Adipocyte (in vitro differentiated cells): Measurements from ENCODE around the gene EVC2.

Experiments
- DNase-seq: peaks from one replicate; pipeline ENCODE4 v3.0.0-alpha.2; 2015; ENCODE audit warnings: low read depth
- H3K27me3 ChIP-seq: replicated peaks from 2 replicates; pipeline ENCODE4 v1.7.0; 2013; ENCODE audit warnings: mild to moderate bottlenecking, low read length, moderate library complexity; ENCODE audit not compliant: control insufficient read depth, insufficient read depth
- H3K36me3 ChIP-seq: 2 replicates; pipeline ENCODE4 v1.7.0; 2013; ENCODE audit warnings: low read length, mild to moderate bottlenecking, moderate library complexity; ENCODE audit not compliant: control insufficient read depth, insufficient read depth, severe bottlenecking
- H3K4me1 ChIP-seq: 2 replicates; pipeline ENCODE4 v1.7.0; 2013; ENCODE audit warnings: mild to moderate bottlenecking, low read length, moderate library complexity; ENCODE audit not compliant: control insufficient read depth, insufficient read depth
- H3K4me3 ChIP-seq: 2 replicates; pipeline ENCODE4 v1.7.0; 2013; ENCODE audit warnings: mild to moderate bottlenecking, low read length, moderate library complexity
- H3K9ac ChIP-seq: 2 replicates; pipeline ENCODE4 v1.7.0; 2013; ENCODE audit warnings: mild to moderate bottlenecking, low read length, moderate library complexity
- H3K9me3 ChIP-seq: 2 replicates; pipeline ENCODE4 v1.7.0; 2013; ENCODE audit warnings: mild to moderate bottlenecking, low read length, moderate library complexity; ENCODE audit not compliant: control insufficient read depth

The EVC2 gene

DNA sequence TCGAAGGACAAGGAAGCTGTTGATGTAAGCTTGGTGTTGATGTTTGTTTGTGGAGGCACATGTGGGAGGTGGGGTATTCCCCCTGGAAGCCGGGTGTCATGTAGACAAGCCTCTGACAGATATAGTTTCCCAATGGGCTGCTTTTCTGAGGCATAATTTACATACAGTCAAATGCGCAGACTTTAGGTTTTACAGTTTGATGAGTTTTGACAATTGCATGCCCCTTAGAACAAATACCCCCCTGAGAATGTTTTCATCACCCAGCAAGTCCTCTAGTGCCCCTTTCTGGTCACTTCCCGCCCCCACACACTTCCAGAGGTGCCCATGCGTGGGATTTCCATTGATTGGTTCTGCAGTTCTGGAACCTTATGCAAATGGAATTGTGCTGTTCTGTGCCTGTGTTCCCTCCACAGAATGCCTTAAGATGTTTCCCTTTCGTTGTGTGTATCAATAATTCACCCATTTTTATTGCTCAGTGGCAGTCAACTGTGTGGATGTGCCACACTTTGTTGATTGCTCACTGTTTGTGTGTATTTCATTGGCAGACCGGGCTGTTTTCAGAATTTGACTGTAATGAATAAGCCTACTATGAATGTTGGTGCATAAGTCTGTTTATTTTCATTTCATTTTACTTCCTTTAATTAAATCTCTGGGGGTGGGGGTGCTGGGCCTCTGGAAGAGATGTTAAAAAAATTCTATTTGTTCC is 11.1 kb upstream of the EVC2 start:
- Histone ChIP-seq H3K4me1 (peaks cover 12% of the 10 kb centered on the region), H3K36me3 (peaks cover 36% of the 10 kb centered on the region), H3K9ac (no peak overlapping the region), H3K9me3 (peaks cover 5% of the 10 kb centered on the region), H3K4me3 (no peak overlapping the region), H3K27me3 (no peaks in the 10 kb centered on the region)
- peak; percentile 22 for DNase-seq

DNA sequence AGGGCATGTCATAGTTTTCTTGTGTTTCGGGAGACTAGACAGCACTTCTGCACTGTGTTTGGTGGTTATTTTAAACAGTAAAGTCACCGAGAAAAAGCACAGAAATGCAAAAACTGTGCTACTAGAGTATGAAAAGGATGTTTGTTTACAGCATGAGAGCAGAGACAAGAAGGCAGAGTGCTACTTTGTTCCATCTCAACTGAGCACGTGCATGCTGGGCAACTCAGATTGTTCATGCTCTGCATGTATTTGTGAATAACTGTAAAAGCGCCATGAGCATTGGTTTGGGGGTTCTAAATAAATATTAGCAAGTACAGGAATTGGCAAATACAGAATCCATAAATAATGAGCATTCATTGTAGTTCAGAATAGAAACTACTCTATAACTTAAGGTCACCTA is 10.1 kb upstream of the EVC2 start:
- Histone ChIP-seq H3K27me3 (no peaks in the 10 kb centered on the region), H3K4me3 (no peak overlapping the region), H3K9ac (no peak overlapping the region), H3K4me1 (peaks cover 12% of the 10 kb centered on the region), H3K9me3 (peaks cover 5% of the 10 kb centered on the region), H3K36me3 (peaks cover 37% of the 10 kb centered on the region)
- DNase-seq, result peak; percentile 30

DNA sequence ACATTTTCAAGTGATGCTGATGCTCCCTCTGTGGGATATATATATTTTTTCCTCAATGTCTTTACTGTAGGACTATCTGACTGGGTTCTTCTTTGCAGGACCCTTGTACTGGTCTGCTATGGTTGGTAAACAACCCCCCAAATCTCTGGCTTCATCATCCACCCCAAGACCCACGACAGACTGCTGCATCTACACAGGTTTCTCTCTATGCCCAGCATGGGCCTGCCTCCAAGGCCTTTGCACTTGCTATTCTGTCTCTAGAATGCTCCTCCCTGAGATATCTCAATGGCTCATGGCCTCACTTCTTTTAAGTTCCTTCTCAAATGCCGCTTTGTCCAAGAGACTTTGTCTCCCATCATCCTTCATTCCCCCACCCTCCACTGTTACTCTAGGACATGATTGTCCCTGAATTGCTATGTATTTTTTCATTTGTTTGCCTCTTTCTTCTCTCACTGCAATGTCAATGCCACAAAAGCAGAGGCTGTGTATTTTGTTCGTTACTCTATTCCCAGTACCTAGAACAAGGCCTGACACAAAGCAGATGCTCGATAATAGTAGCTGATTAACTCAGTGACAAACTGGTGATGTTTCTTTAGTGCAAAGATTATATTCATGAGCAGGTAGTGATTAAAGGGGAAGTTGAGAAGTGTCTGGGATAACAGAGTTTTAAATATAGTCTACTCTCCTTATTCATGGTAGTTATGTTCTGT is 9.2 kb upstream of the EVC2 start:
- Histone ChIP-seq H3K9ac (no peak overlapping the region), H3K4me3 (no peak overlapping the region), H3K4me1 (peaks cover 15% of the 10 kb centered on the region), H3K9me3 (peaks cover 5% of the 10 kb centered on the region), H3K36me3 (peaks cover 34% of the 10 kb centered on the region), H3K27me3 (no peaks in the 10 kb centered on the region)
- DNase-seq, result no peak

DNA sequence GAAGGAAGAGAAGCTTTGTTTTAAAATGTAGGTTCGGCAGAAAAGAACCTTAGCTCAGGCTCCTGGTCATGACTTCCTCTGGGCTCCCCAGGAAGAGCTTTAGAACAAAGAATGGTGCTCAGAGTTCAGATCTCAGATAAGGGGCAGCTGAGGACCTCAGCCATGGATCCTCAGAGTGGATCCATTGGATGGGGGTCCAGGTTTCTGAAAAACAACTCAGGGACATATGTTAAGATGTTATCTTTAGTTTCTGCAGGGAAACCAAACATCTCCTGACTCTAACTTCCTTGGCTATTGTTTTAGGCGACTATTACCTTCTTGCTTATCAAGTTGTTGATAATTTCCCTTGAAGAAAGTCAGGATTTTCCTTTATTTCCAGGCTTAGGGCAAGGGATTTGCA is 8.0 kb upstream of the EVC2 start:
- H3K36me3 ChIP-seq, result peaks cover 33% of the 10 kb centered on the region
- H3K27me3 ChIP-seq, result no peaks in the 10 kb centered on the region
- peaks cover 17% of the 10 kb centered on the region for H3K4me1 ChIP-seq
- H3K9ac ChIP-seq, result no peak overlapping the region
- no peak for DNase-seq
- peaks cover 5% of the 10 kb centered on the region for H3K9me3 ChIP-seq
- H3K4me3 ChIP-seq, result no peak overlapping the region

DNA sequence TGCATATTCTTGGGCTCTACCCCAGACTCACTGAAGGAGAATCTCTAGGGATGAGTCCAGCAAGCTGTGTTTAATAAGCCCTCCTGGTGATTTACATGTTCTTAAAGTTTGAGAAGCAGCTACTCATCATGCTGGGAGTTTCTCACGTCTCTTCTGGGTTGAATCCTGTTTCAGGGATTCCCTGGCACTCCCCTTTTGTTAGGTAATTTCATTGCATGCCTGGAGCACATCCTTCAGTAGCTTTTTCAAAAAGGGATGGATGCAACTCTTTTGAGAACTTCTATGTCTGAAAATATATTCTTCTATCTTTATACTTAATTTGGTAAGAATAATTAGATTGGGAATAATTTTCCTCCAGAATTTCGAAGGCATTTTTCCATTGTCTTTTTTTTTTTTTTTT is 7.0 kb upstream of the EVC2 start:
- H3K4me3 ChIP-seq, result peak overlapping the region; percentile 34

DNA sequence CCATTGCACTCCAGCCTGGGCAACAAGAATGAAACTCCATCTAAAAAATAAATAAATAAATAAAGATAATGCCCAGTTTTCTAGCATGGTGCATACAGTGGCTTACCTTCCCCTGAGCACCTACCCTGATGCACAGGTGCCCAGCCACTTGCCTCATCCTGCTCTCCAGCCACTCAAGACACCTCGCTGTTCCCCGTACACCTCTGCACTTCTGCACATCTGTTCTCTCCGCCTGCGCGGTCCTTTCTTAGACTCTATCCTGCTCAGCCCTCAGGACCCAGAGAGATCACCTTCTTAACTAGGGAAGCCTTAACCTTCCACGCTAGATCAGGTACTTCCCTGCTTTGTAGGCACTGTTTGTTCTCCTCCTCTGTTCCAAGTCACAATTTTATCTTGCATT is 5.5 kb upstream of the EVC2 start:
- H3K36me3 ChIP-seq, result peaks cover 12% of the 10 kb centered on the region
- no peak for DNase-seq
- no peaks in the 10 kb centered on the region for H3K27me3 ChIP-seq

More for the DNA sequence above, 7.0 kb upstream of the EVC2 start:
- no peaks in the 10 kb centered on the region for H3K27me3 ChIP-seq
- peaks cover 22% of the 10 kb centered on the region for H3K4me1 ChIP-seq
- no peak overlapping the region for H3K9ac ChIP-seq
- DNase-seq, result no peak
- H3K9me3 ChIP-seq, result peaks cover 5% of the 10 kb centered on the region
- peaks cover 24% of the 10 kb centered on the region for H3K36me3 ChIP-seq

DNA sequence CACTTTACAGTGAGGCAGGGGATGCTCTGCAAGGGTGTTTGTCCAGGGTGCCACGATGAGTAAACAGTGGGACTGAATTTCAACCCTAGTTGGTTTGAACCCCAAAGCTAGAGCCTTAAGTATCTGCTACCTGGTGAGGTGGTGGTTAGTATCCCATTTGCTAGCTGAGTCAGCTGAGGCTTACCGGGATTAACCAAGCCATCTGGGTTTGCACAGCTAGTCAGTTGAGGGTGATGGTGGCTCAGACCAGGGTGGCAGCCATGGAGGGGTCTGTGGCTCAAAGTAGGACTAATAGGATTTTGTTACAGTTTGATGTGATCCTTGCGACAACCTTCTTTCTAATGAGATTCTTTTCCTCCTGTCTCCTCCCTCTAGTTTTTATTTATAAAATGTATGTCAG is 4.6 kb upstream of the EVC2 start:
- peak overlapping the region; percentile 90 for H3K4me3 ChIP-seq

More for the DNA sequence above, 5.5 kb upstream of the EVC2 start:
- peaks cover 5% of the 10 kb centered on the region for H3K9me3 ChIP-seq
- H3K9ac ChIP-seq, result no peak overlapping the region
- no peak overlapping the region for H3K4me3 ChIP-seq
- H3K4me1 ChIP-seq, result peaks cover 30% of the 10 kb centered on the region

DNA sequence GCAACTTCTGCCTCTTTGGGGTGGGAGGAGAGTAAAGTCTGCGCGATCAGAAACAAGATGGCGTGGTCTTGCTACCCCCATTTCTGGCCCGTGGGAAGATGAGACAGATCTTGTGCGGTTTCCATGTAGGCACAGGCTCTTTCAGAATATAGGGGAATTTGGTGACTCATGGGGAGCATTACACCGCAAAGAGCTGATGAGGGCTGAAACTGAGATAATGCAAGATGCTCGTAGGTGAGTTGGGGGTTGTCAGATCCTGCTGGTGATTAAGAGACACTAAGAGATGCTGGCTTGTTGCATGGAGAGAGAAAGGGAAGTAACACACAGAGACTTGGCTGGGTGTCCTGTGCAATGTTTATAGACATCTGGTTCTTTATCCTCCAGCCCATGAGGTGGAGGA is 4.2 kb upstream of the EVC2 start:
- no peak for DNase-seq
- no peaks in the 10 kb centered on the region for H3K27me3 ChIP-seq
- peak overlapping the region; percentile 90 for H3K4me3 ChIP-seq
- peaks cover 12% of the 10 kb centered on the region for H3K36me3 ChIP-seq
- peak overlapping the region; percentile 88 for H3K9ac ChIP-seq
- peaks cover 38% of the 10 kb centered on the region for H3K4me1 ChIP-seq
- H3K9me3 ChIP-seq, result peaks cover 5% of the 10 kb centered on the region

More for the DNA sequence above, 4.6 kb upstream of the EVC2 start:
- H3K36me3 ChIP-seq, result peaks cover 12% of the 10 kb centered on the region
- H3K9me3 ChIP-seq, result peaks cover 5% of the 10 kb centered on the region
- DNase-seq, result no peak
- no peaks in the 10 kb centered on the region for H3K27me3 ChIP-seq
- H3K9ac ChIP-seq, result no peak overlapping the region
- peaks cover 34% of the 10 kb centered on the region for H3K4me1 ChIP-seq

DNA sequence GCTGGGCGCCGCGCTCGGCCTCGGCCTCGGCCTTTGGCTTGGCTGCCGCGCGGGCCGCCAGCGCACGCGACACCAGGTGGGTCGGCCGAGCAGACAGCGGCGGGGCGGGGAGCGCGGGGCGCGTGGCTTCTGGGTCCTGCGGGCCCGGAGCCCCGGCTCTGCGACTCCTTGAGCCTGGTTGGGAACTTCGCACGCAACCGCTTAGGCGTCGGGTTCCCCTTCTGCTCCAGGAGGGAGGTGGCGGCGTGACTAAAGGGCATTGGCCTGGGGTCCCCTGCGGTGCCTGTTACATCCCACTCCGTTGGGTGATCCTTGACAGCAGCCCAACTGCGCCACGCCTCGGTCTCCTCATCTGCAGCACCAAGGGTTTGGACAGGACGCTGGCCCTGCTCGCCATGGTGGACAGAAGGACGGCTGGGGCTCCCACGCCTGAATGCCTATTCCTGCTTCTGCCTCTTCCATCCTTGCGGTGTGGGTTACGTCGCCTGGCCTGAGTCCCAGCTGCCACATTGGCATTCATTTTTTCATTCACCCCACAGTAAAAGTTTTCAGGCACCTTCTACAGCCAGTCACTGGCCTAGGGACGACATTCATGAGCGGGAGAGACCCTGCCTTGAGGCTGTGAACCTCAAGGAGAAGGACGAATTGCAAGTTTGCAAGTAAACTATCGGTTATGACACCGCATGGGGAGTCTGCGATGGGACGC is 3.3 kb upstream of the EVC2 start:
- peak; percentile 76 for DNase-seq
- Histone ChIP-seq H3K4me1 (peaks cover 46% of the 10 kb centered on the region), H3K9me3 (peaks cover 5% of the 10 kb centered on the region), H3K36me3 (peaks cover 12% of the 10 kb centered on the region), H3K9ac (peak overlapping the region; percentile 88), H3K27me3 (no peaks in the 10 kb centered on the region), H3K4me3 (peak overlapping the region; percentile 90)

DNA sequence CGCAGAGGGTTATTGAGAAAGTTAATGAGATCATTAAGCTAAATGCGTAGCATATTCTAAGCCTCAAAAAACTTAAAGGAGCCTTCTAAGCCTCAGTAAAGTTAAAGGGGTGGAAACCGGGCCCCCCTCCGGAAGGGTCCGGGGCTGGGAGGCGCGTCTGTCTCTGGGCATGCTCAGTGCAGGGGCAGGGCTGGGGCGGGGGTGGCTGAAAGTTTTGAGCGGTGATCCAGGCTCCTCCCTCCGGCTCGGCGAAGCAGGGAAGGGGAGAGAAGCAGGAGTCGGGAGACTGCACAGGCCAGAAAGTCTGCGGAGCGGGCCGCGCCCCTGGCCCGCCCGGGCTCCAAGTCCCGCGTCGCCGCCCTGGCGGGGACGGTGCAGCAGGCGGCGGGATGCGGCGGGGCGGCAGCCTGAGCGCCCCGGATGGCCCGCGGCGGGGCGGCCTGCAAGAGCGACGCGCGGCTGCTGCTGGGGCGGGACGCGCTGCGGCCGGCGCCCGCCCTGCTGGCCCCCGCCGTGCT is 2.7 kb upstream of the EVC2 start, which contains the start of gene EVC:
Gene EVC, plus strand, starts transcription at position 241 of the 518 bp plus-strand sequence. Its CDS starts 180 bp downstream, at position 421.
- peaks cover 49% of the 10 kb centered on the region for H3K4me1 ChIP-seq
- peak within 1 kb of the TSS; percentile 88 for H3K9ac ChIP-seq
- H3K27me3 ChIP-seq, result no peaks in the 10 kb centered on the region
- peak within 1 kb of the TSS; percentile 90 for H3K4me3 ChIP-seq
- DNase-seq, result peak; percentile 92
- H3K36me3 ChIP-seq, result peaks cover 12% of the 10 kb centered on the region
- peaks cover 5% of the 10 kb centered on the region for H3K9me3 ChIP-seq
